Mesenchymal stem cell (in vitro differentiated cells and primary cell): ENCODE results near the gene SLC2A9. TPM values are rescaled to one million over a fixed set of nuclear protein-coding genes. Genes with fewer than 3 reads are reported as not detected.

Experiments used
- small RNA-seq: library from polyadenylated mRNA; stranded (forward); fragments of <200 nt; extraction: miRNeasy Mini kit (QIAGEN cat#:217004); gene quantifications from one replicate; pipeline ENCODE3, GENCODE V24; 2013; ENCODE audit warnings: low read depth

The SLC2A9 gene

Small RNA genes within 50 kb of the gene (small RNA-seq; reads per million reads assigned to genes)
- not detected for gene RNA5SP154
